ENCODE data around the gene COMMD6. TPM values are rescaled to one million over a fixed set of nuclear protein-coding genes. Genes with fewer than 3 reads are reported as not detected.
"Not testable (repeated sequence)": the region's sequence is repeated elsewhere in the genome, so short reads cannot be mapped to it uniquely, and the experiment has no call there.

Gene COMMD6
- total RNA-seq, 6 experiments from 2014 or later: 142 to 177 (median 152) TPM

GRCh38 chr13:75554981-75555380 lies 17.3 kb upstream of the COMMD6 start:
- Mint-ChIP-seq H3K36me3 (ENCODE audit: low read depth) (peaks cover 39% of the 10 kb centered on the region), H3K27ac (no peak overlapping the region), H3K27me3 (ENCODE audit: insufficient read depth) (no peaks in the 10 kb centered on the region), H3K4me1 (ENCODE audit: low read depth) (peaks cover 73% of the 10 kb centered on the region), H3K4me3 (no peak overlapping the region), H3K9me3 (no peaks in the 10 kb centered on the region)
- no peak for TF ChIP-seq CTCF (IDR thresholded peaks at IDR 0.05)
- no peak for DNase-seq

GRCh38 chr13:75554464-75554863 lies 16.8 kb upstream of the COMMD6 start:
- no peak for DNase-seq
- TF ChIP-seq CTCF (IDR thresholded peaks at IDR 0.05): no peak
- H3K9me3 Mint-ChIP-seq: no peaks in the 10 kb centered on the region
- peaks cover 69% of the 10 kb centered on the region for H3K4me1 Mint-ChIP-seq (ENCODE audit: low read depth)
- H3K4me3 Mint-ChIP-seq: no peak overlapping the region
- no peak overlapping the region for H3K27ac Mint-ChIP-seq
- peaks cover 39% of the 10 kb centered on the region for H3K36me3 Mint-ChIP-seq (ENCODE audit: low read depth)
- no peaks in the 10 kb centered on the region; the same call in 1 of the 2 replicates for H3K27me3 Mint-ChIP-seq (ENCODE audit: insufficient read depth)

- peaks cover 62% of the 10 kb centered on the region for H3K4me1 Mint-ChIP-seq (ENCODE audit: low read depth)
- no peak for TF ChIP-seq CTCF (IDR thresholded peaks at IDR 0.05)
These were observed 12.5 kb upstream of the COMMD6 start for GRCh38 chr13:75550159-75550567.

GRCh38 chr13:75549262-75550158 lies 11.9 kb upstream of the COMMD6 start, which contains the start of gene UCHL3:
UCHL3 (plus strand) TSS chr13:75549791; CDS start chr13:75549821, 30 bp downstream.
- Mint-ChIP-seq H3K27ac (peak within 1 kb of the TSS; percentile 98), H3K27me3 (ENCODE audit: insufficient read depth) (no peaks in the 10 kb centered on the region; the same call in 1 of the 2 replicates), H3K36me3 (ENCODE audit: low read depth) (peaks cover 20% of the 10 kb centered on the region), H3K9me3 (no peaks in the 10 kb centered on the region), H3K4me3 (peak within 1 kb of the TSS; percentile 95), H3K4me1 (ENCODE audit: low read depth) (peaks cover 60% of the 10 kb centered on the region)
- DNase-seq: peak; percentile 92
- peak; percentile 89 for TF ChIP-seq CTCF (IDR thresholded peaks at IDR 0.05)

More at GRCh38 chr13:75550159-75550567, 12.5 kb upstream of the COMMD6 start:
- H3K4me3 Mint-ChIP-seq: peak overlapping the region; percentile 95
- H3K36me3 Mint-ChIP-seq (ENCODE audit: low read depth): peaks cover 26% of the 10 kb centered on the region
- DNase-seq: peak; percentile 61
- H3K27ac Mint-ChIP-seq: peak overlapping the region; percentile 98
- no peaks in the 10 kb centered on the region; the same call in 1 of the 2 replicates for H3K27me3 Mint-ChIP-seq (ENCODE audit: insufficient read depth)
- no peaks in the 10 kb centered on the region for H3K9me3 Mint-ChIP-seq

- H3K4me3 Mint-ChIP-seq: no peak overlapping the region
- H3K9me3 Mint-ChIP-seq: no peaks in the 10 kb centered on the region
- 0 out of 2 replicates have a peak, but pooled peaks cover 4% of the 10 kb centered on the region for H3K36me3 Mint-ChIP-seq (ENCODE audit: low read depth)
- H3K27me3 Mint-ChIP-seq (ENCODE audit: insufficient read depth): no peaks in the 10 kb centered on the region; the same call in 1 of the 2 replicates
- H3K4me1 Mint-ChIP-seq (ENCODE audit: low read depth): peaks cover 46% of the 10 kb centered on the region
- DNase-seq: peak; percentile 17
- no peak overlapping the region for H3K27ac Mint-ChIP-seq
- no peak for TF ChIP-seq CTCF (IDR thresholded peaks at IDR 0.05)
These were observed 10.3 kb upstream of the COMMD6 start for GRCh38 chr13:75547917-75548316.

- H3K9me3 Mint-ChIP-seq; H3K27ac Mint-ChIP-seq; DNase-seq; H3K27me3 Mint-ChIP-seq (ENCODE audit: insufficient read depth); H3K36me3 Mint-ChIP-seq (ENCODE audit: low read depth); H3K4me3 Mint-ChIP-seq: not testable (repeated sequence)
- H3K4me1 Mint-ChIP-seq (ENCODE audit: low read depth): peaks cover 38% of the 10 kb centered on the region
These were observed 7.7 kb upstream of the COMMD6 start for GRCh38 chr13:75545386-75545785.
